Forelimb muscle (tissue), 1 donor: Measurements from ENCODE around the gene KRT83. TPM values are rescaled to one million over a fixed set of nuclear protein-coding genes. Genes with fewer than 3 reads are reported as not detected.
"Not testable (repeated sequence)": the region's sequence is repeated elsewhere in the genome, so short reads cannot be mapped to it uniquely, and the experiment has no call there.

ENCODE experiments used
- DNase-seq: peaks from one replicate; pipeline ENCODE4 v3.0.0-alpha.2; 2013; ENCODE audit warnings: low read depth
- polyA plus RNA-seq: library from polyadenylated mRNA; unstranded; fragments of 120-200 nt; gene quantifications from one replicate; pipeline ENCODE4 v1.2.1, GENCODE V29; 2013; ENCODE audit not compliant: insufficient read length

Gene KRT83
- polyA plus RNA-seq, 1 donor = not detected

DNA sequence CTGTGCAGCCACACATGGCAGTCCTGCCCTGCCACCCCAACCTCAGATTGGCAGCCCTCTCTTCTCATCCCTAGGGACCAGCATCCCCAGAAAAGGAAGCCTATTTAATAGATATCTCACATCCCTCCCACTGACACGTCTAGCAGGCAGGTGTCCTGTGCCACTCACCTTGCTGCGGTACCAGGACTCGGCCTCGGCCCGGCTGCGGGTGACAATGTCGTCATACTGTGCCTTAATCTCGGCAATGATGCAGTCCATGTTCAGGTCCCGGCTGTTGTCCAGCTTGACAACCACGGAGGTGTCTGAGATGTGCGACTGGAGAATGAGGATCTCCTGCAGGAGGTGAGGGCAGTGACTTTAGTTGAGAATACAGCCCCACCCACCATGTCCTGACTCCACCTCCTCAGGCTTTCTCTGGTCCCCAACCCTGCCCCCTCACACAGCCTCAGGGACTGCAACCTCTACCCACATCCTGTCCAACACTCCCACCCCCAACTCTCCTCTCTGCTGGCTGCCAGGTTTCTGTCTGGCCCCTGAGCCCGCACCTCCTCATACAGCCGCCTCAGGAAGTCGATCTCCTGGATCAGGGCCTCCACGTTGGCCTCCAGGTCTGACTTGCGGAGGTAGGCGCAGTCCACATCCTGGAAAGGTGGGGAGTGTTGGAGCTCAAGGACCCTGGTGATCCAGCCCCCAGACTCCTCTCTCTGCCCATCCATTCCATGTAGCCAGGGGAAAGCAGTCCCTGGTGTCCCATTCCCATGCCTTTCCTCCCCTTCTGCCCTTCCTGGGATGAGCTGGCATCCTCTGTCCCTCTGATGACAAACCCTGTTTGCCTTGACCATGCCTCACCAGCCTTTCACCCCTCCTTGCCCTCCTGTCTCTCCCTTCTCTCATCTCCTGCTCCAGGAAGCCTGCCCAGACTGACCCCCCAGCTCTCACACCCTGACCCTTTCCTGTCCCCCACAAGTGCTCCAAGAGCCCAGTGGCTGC, 33.1 kb downstream of the KRT83 start:
- not testable (repeated sequence) for DNase-seq

DNA sequence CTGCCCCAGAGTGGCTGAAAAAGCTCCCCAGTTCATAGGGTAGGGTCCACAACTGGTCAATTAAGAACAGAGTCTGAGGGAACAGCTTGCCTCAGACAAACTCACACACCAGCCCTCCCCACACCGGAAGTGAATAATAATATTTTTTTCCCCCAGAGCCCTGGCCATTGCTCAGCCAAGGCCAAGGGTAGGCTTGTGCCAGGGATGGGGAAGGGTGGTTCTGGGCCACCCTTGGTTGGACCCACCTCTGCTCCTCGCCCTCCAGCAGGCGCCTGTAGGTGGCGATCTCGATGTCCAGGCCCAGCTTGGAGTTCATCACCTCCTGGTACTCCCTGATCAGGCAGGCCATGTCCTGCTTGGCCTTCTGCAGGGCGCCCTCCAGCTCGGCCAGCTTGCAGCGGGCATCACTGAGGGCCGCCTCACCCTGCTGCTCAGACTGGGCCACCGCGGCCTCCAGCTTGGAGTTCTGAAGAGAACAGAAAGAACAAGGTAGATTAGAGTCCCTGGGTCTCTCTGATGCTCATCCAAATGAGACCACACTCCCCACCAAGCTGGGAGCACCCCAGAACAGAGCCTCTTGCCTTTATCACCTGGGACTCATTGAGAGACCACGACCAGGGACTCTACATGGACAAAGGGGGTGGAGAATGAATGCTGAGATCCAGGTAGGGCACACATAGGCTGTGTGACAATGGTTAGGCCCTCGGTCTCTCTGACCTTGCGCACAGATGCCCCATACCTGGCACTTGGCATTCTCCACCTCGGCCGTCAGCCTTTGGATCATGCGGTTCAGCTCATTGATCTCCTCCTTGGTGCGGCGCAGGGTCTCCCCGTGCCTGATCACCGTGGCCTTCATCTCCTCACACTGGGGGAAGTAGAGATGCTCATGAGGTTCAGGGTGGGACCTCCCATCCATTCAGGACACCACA, 34.1 kb downstream of the KRT83 start:
- not testable (repeated sequence) for DNase-seq

DNA sequence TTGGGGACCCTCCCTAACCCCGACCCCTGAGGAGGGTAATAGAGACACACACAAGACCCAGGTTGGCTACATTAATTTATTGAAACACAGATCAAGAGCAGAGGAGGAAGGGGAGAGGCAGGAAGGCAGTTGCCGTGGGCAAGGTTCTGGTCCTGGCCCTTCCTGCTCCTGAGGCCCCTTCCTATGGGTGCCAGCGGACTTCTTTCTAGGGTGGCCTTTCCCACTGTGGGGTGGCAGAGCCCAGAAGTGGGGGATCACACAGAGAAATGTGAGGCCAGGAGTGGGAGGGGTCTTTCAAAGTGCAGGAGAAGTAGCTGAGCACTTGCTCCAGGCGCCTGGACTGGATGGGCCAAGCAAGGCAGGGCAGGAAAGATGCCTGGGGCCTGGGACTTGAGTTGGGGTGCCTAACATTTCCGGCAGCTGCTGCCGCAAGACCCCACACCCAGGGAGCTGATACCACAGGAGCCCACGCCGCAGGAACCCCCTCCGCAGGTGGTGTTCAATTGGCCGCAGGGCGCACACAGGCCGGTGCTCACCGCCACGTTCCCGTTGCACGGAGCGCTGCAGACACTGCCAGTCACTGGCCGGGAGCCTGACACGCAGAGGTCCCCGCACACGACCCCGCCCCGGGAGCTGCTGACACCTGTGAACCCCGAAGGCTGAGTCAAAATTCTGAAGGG, 35.2 kb downstream of the KRT83 start:
- DNase-seq = no peak

DNA sequence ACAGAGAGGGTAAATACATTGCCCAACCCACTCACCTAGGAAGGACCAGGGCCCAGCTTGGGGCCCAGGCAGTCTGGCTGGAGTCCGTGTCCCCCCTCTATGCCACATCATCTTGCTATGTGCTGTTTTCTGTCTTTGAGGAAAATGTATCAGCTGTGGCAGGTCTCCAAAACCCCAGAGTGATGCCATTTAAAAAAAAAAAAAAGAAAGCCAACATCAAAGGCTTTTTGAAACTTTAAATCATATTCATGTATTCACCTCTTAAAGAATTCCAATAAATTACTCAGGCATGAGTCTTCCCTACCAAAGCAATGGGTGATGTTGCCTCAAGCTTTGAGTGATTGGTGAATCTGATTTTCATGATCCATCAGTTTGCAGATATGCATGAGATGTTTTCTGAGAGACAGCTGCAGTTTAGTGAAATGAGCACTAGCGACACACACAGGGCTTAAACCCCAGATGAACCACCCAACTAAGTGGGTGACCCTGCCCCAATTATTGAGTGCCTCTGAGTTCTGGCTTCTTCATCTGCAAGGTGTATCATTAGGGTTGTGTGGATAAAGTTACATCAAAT, 35.9 kb downstream of the KRT83 start:
- no peak for DNase-seq

DNA sequence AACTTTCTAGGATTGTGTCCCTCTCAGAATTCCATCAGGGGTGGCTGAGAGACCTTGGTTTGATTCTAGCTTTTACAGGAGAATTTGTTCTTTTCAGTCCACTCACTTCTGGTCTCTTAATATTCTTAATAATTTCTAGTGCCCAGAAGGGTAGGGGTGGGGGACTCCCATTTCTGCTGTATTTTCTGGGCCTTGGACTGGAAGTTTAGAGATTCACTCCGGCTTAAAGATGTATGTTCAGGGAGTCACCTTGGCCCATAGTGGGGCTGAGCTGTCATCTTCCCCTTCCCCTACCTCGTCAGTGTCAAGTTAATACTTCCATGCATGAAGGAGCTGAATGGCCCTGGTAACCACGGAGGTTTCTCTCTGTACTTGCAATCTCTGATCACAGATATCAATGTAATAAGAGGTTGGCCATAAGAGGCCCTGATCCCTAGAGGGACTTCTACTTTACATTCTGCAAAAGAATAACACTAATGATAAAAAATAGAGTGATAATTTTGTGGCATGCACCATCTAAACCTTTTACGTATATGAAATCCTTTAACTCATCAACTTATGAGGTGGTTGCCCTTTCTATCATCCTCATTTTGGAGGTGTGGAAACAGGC, 36.5 kb downstream of the KRT83 start:
- DNase-seq = no peak

DNA sequence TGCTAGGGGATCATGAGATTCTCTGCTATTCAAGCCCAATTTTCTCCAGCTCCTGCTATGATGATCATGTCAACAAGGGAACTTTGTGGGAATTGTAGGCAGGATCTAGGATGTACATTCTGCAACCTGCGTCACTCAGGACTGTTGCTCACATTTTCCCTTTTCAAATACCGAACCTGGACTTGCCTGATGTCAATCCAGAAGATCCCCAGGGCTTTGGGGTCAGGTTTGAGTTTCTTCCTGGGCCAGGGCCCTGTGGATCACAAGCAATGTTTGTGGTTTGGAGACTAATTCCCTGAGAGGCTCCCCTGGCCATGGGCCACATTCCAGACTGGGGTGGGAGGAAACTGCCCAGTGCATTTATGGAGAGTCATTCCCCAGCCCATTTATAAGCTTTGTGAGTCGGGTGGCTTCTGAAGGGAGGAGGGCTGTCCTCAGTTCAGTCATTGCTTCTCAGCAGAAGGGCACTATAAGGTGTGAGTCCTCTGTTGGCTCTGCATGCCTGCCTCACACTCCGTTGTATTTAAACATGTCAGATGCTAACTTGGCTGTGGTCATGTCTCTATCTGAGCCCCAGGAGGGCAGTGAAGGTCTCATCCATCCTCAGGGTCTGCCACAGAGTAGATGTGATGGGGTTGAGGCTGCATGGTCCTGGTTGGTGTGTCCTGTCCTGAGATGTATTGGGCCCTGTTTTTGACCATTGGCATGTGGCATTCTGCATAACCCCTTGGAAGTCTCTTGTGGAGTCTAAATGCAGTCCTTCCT, 40.2 kb downstream of the KRT83 start:
- no peak for DNase-seq

DNA sequence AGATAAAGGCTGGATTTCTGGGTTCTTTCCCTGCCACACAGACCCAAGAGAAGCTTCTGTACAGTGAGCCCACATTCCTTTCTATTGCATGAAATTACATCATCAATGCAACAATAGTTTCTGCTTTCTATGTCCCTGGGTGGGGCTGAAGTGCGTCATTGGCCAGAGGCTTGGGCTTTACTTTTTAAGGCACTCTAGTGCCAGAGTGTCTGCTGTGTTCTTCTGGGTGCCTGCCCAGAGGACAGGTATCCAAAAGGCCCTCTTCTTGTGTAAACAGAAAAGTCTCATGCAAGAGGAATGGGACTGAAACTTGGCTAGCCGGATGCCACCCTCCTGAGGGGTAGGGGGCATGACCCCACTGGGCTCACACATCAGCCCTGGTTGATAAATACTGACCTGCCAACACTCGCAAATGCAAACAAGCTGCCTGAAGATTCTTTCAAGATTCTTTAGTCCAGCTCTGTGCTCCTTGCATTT, 40.8 kb downstream of the KRT83 start:
- DNase-seq = no peak

DNA sequence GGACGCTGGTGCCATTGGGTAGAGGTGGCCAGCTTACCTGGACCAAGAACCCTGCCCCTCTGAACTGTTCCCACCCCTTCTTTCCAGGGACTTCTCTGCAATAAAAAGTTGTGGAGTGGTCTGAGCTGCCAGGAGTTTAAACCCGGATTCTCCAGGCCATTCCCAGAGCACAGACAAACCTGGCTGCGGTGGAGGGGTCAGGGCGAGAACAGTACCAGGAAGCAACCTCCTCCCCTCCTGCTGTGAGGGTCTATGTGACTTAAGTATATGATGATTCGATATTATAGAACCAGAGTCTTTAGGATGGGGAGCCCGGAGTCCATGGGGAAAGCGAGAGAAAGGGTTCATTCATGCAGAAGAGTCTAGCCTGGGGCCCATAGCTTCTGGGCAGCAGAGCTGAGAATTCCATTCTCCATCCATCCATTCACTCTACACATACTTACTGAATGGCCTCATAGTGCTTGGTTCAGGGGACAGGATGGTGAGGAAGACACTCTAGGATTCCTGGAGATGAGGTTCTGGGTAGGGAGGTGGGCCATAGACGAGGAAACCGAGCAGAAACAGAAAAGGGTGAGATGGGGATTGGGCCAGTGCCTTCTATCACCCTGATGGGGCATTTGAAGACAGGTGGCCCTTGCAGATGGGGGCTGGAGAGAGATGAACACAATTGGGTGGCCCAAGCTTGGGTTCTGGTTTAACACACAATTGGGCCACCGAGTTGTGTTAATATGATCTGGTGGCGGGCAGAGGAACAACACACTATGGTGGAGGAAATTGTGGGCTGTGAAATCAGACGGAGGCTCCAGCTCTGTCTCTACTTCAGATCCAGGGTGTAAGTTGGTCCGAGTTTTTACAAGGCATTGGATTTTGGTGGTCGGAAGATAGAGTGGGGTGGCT, 41.5 kb downstream of the KRT83 start:
- no peak for DNase-seq

DNA sequence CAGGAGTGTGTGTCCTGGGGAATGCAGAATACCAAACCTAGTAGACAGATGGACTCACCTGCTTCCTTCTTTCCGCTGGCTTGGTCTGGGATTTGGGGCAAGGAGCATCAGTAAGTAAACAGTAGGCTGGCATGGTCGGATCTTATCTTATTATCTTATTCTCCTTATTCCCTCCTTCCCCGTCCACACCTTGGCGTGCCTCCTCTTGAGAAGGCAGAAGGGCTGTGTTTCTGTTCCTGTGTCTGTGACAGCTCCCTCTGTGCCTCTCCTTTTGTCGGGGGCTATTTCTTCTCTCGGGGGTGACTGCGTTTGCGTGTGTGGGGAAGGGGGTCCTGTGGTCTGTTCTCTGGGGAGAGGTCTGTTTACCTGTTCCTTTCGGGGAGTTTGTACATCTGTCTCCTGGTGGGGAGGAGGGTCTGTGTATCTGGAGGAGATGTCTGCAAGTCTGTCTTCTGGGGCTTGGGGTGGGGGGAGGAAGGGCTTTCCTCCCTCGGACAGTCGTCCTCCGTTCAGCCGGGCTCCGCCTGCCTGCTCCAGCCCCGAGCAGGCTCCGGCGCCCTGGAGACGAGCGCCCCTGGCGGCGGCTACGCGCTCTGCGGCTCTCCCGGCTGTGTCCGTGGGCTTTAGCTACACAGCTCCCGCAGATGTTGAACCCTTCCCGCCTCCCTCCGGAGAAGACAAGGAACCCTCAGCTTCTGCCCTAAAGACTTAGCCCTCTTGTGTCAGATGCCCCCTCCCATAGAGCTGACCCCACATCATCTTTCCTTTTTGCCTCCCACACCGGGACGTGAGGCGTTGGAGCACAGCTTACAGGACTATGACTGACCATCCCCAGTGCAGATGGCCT, 42.4 kb downstream of the KRT83 start:
- DNase-seq = no peak

DNA sequence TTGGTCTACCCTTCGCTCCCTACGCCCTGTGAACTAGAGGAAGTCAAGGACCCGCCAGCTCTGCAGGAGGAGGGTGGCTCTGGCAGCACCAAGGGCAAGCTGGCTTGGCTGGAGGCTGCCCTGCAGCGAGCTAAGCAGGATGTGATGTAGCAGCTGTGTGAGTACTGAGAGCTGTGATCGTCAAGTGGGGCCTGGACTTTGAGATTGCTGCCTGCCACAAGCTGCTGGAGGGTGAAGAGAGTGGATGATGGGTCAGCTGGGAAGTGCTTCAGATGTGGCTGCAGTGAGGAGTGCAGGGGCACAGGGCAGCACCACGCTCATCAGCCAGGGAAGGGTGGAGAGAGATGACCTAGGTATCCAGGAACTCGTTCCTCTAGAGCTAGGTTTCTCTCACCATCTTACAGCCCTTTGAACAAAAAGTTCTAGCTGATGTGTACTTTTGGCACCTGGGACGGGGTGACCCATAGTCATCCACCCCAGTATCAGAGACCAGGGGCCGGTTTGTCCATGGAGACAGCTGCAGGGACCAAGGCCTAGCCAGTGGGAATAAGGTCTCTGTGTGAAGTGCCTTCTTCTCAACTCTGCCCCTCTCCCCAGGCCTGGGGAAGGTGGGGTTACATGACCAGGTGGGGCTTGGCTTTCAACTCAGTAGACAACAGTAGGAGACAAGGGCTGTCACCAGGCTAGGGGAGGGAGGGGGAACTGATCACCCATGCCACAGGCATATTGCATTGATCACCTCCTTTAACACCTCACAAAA, 43.5 kb downstream of the KRT83 start:
- DNase-seq = no peak

DNA sequence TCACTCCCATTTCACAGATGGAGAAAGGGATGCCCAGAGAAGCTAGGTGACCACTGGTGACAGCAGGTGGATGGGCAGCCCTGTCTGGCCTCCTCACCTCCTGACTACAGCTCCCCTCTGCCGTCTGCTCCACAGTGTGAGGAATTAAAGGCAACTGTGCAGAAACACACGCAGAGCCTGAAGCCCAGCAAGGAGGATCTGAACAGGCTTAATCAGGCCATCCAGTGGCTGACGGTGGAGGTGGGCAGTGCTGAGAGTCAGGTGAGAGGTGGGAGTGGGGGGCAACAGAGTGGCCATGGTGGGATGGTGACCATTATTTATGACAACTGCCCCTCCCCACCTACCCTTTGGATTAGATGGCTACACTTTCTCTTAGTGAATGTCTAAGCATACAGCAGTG, 45.5 kb downstream of the KRT83 start:
- no peak for DNase-seq

DNA sequence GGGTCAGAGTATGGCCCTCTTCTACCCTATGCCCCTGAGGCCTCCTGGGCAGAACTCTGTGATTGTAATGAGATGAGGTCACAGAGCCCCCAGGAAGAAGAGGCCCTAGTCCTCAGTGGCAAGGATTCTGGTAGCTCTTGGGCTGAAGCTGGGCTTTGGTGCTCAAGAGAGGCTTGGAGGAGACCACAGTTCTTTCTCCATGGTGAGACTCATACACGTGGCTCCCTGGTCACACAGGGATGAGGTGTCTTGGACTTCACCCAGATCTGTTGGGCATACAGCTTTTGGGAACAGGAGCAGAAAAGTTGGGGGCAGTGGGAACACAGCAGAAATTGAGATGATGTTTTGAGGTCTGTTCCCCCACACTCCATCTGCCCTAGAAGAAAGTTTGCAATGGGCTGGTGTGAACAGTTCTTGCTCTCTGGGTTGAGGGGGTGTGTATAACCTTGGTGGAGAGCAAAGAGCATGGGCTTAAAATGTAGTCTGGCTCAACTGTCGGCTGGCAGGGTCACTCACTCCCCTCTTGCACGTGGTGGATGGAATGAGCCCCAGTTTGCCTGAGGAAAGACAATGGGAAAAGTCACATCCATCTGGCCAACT, 46.6 kb downstream of the KRT83 start, which contains the start of gene KRT86:
Gene KRT86 (plus strand): TSS at position 125 of the 600 bp plus-strand sequence. CDS start 27,272 bp downstream, outside the sequence.
- no peak for DNase-seq

DNA sequence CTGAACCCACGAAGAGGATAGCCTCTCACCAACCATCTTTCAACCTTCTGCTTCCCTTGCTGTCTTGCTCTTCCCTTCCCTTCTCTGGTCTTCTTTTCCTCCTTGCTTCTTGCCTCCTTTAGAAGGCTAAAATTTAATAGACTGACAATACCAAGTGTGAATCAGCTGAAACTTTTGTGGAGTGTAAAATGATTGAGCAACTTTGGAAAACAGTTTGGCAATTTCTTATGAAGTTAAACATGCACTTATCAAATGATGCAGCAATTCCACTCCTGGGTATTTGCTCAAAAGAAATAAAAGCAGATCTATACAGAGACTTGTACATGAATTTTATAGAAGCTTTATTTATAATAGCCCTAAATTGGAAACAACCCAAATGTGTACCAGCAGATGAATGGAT, 50.0 kb downstream of the KRT83 start:
- DNase-seq = no peak

DNA sequence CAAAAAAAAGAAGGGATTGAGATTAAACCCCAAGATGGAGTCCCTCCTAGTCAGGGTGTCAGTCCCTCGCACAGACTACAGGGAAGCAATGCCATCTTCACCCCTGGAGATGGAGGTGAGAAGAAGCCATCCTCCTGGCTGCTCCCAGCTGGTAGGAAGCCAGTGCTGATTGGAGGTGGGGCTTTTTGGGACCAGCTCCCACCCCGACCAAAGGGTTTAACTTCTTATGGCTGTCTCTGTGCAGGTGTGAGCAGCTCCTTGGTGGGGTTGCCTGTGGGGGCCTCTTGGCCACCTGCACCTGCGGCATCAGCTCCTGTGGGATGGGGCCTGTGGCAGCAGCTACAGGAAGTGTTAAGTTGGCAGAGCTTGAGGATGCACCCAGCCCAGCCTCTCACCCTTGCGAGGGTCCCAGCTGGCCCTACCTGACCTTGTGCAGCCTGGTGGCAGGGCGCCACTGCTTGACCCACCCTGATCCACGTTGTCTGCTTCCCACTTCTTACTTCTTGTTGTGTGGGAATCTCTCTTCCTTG, 50.6 kb downstream of the KRT83 start:
- DNase-seq = no peak

DNA sequence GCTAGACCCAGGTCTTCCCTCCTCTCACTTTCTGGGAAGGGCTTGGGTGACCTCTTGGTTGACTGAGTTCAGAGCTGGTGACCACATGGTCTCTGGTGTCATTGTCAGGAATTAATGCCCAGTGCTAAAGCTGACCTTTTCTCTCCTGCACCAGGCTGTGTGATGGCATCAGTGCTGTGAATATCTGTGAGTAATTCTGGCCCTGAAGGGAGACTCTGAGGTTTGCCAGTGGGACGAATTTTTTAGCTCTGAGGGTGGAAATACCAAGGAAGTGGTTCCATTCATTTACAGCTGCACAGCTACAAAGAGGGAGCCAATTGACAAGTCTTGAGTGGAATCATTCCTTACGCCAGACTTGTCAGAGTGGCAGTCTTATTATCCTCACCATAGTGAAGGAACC, 53.0 kb downstream of the KRT83 start:
- DNase-seq = no peak

DNA sequence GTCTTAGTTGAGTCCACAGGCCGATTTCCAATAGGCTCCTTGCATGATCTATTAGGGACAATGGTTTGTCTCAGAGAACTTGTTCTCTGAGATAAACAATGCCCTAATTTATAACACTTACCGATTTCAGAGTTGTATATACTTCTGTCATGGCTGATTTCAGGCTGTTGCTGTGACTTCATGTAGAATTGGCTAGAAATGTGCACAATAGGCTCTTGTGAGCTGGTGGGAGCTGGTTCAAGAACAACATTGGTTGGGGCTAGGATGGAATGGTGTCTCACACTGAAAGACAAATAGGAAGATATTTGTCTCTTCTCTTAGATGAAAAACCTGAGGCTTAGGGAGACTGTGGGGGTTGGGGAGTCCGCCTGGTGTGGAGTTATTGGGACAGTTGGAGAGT, 53.5 kb downstream of the KRT83 start:
- no peak for DNase-seq

DNA sequence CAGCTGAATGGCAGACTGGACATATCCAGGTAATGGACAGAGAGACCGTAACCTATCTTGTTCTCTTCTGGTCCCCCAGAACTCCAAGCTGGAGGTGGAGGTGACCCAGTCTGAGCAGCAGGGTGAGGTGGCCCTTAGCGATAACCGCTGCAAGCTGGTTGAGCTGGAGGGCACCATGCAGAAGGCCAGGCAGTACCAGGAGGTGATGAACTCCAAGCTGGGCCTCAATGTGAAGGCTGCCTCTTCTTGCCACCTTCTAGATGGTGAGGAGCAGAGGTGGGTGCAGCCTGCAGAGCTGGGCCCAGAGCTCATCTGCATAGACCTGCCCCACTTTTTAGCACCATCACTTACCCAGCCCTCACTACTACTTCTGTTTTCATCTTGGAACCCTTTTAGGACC, 53.9 kb downstream of the KRT83 start:
- no peak for DNase-seq
